ENCODE results near the gene SLC31A2.
"Not testable (repeated sequence)": the region's sequence is repeated elsewhere in the genome, so short reads cannot be mapped to it uniquely, and the experiment has no call there.

SLC31A2 gene

GRCh38 chr9:113139953-113140352, 10.9 kb upstream of the SLC31A2 start:
- Histone ChIP-seq H3K9me3 (no peaks in the 10 kb centered on the region), H3K27me3 (no peaks in the 10 kb centered on the region), H3K4me1 (no peaks in the 10 kb centered on the region), H3K4me3 (ENCODE audit: low read depth, low read length) (no peak overlapping the region), H3K36me3 (no peaks in the 10 kb centered on the region)
- no peak for DNase-seq
- TF ChIP-seq CTCF (IDR thresholded peaks at IDR 0.05; ENCODE audit: low read depth, low read length): no peak

DNA sequence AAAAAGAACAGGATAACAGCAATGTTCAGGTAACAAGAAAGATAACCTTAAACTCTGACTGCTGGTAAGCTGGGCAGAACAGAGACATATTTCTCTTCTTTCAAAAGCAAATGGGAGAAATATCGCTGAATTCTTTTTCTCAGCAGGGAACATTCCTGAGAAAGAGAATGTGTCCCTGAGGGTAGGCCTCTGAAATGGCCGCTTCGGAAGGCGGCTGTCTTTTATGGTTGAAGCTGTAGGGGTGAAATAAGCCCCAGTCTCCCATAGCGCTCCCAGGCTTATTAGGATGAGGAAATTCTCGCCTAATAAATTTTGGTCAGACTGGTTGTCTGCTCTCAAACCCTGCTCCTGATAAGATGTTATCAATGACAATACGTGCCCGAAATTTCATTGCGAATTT, 9.9 kb upstream of the SLC31A2 start:
- H3K27me3 ChIP-seq; H3K4me3 ChIP-seq (ENCODE audit: low read depth, low read length); H3K9me3 ChIP-seq; H3K36me3 ChIP-seq; DNase-seq; H3K4me1 ChIP-seq: not testable (repeated sequence)

DNA sequence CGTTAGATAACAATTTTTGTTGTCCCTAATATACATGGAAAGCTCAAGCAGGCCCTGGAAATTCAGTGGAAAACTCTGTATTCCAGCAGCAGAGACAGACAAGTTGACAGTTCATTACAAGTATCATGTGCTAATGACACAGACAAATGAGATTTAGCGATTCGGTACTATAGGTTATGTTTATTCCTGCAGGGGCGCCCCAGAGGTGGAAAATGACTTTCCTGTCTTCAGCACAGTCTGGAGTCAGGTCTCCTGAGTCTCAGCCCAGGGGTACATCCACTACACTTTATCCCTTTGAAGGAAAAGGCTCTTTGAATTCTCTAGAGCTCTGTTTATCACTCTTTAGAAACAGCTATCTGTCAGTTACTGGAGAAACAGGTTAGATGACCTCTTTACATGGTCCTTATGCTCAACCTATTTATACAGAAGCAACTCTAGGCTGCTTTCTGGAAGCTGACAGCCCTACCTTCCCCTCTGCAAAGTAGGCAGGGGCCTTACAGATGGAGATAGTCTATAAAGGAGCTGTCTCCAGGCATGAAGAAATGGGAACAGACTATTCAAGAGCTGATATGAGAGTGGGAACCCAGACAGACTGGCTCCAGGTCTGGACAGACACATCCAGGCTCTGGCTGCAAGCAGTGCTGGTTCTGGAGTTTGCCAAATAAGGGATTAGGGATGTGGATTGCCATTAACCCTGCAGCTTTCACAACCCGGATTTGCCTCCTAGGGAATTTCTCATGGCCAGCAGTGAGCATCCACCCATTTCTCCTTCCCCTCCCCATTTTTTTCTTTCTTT, 7.2 kb upstream of the SLC31A2 start:
- Histone ChIP-seq H3K4me1 (0 out of 2 replicates have a peak, but pooled peaks cover 2% of the 10 kb centered on the region), H3K4me3 (ENCODE audit: low read depth, low read length) (no peak overlapping the region), H3K36me3 (no peaks in the 10 kb centered on the region), H3K9me3 (no peaks in the 10 kb centered on the region), H3K27me3 (no peaks in the 10 kb centered on the region)
- no peak for DNase-seq
- no peak for TF ChIP-seq CTCF (IDR thresholded peaks at IDR 0.05; ENCODE audit: low read depth, low read length)

- no peak for DNase-seq
- TF ChIP-seq CTCF (IDR thresholded peaks at IDR 0.05; ENCODE audit: low read depth, low read length): no peak
- H3K36me3 ChIP-seq: no peaks in the 10 kb centered on the region
- no peaks in the 10 kb centered on the region for H3K9me3 ChIP-seq
- H3K4me1 ChIP-seq: 0 out of 2 replicates have a peak, but pooled peaks cover 2% of the 10 kb centered on the region
- no peak overlapping the region for H3K4me3 ChIP-seq (ENCODE audit: low read depth, low read length)
- no peaks in the 10 kb centered on the region for H3K27me3 ChIP-seq
Measured at GRCh38 chr9:113148372-113148705, 2.5 kb upstream of the SLC31A2 start.

DNA sequence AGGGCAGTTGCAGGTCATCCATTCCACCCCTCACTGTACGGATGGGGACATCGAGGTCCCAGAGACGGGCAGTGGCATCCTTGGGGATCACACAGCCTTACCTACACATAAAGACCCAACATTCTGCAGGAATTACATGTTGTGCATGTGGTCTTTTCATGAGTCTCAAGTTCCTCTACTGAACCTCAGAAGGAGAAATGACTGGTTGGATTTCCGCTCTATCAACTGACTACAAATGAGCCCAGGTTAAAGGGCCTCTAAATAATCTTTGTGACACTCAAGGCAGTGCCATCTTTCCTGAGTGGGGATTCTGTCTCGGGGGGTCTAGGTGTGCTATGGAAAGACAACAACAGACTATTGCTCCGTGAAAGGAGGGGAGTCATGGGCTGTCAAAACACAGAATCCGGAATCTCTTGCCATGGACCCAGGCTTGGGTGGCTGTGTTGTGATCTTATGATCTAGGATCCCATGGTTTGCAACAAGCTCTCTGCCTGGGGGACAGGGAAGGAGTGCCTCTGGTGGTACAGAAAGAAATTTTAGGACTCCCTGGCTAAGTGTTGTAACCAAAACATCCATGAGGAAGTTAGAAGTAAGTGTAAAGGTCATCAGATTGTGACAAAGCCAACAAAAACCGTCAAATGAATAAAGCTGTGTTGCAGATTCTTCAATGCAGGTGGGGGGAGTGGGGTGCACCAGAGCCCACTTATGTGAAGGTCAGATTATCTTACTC, 1.9 kb upstream of the SLC31A2 start:
- H3K9me3 ChIP-seq: no peaks in the 10 kb centered on the region
- no peaks in the 10 kb centered on the region for H3K36me3 ChIP-seq
- no peaks in the 10 kb centered on the region for H3K27me3 ChIP-seq
- H3K4me3 ChIP-seq (ENCODE audit: low read depth, low read length): no peak overlapping the region
- 0 out of 2 replicates have a peak, but pooled peaks cover 2% of the 10 kb centered on the region for H3K4me1 ChIP-seq
- DNase-seq: no peak
- TF ChIP-seq CTCF (IDR thresholded peaks at IDR 0.05; ENCODE audit: low read depth, low read length): no peak

DNA sequence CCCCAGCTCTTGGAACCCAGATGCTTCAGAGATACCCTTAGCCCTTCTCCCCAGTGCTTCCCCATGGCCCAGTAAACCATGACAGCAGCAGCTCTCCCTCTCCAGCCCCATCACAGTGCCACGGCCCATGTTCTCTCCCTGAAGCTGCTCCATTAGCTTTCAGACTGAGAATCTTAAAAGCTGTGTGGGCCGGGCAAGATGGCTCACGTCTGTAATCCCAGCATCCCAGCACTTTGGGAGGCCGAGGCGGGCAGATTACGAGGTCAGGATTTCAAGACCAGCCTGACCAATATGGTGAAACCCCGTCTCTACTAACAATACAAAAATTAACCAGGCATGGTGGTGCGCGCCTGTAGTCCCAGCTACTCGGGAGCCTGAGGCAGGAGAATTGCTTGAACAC, 1.2 kb upstream of the SLC31A2 start:
- H3K9me3 ChIP-seq: not testable (repeated sequence)

More for the DNA sequence above, 1.2 kb upstream of the SLC31A2 start:
- DNase-seq; H3K27me3 ChIP-seq; H3K4me3 ChIP-seq (ENCODE audit: low read depth, low read length); H3K36me3 ChIP-seq; H3K4me1 ChIP-seq: not testable (repeated sequence)

Data from BE2C (cell line).